Tongue (tissue), 2 donors: ENCODE data around the gene BICDL2. TPM values are rescaled to one million over a fixed set of nuclear protein-coding genes. Genes with fewer than 3 reads are reported as not detected.

Source experiments
- DNase-seq: peaks from one replicate; pipeline ENCODE4 v3.0.0-alpha.2; 2015
- total RNA-seq: library from RNA; depleted of rRNA; stranded (reverse); fragments of >200 nt; gene quantifications from one replicate; pipeline ENCODE4 v1.2.3, GENCODE V29; 2014

BICDL2 gene
- total RNA-seq, 1 donor from 2014 or later: 15.8 TPM

- peak; percentile 68 for DNase-seq
Observed at GRCh38 chr16:3009568-3010390, 27.0 kb downstream of the BICDL2 start.

- DNase-seq: no peak
Observed at GRCh38 chr16:3008690-3009037, 28.1 kb downstream of the BICDL2 start.

DNA sequence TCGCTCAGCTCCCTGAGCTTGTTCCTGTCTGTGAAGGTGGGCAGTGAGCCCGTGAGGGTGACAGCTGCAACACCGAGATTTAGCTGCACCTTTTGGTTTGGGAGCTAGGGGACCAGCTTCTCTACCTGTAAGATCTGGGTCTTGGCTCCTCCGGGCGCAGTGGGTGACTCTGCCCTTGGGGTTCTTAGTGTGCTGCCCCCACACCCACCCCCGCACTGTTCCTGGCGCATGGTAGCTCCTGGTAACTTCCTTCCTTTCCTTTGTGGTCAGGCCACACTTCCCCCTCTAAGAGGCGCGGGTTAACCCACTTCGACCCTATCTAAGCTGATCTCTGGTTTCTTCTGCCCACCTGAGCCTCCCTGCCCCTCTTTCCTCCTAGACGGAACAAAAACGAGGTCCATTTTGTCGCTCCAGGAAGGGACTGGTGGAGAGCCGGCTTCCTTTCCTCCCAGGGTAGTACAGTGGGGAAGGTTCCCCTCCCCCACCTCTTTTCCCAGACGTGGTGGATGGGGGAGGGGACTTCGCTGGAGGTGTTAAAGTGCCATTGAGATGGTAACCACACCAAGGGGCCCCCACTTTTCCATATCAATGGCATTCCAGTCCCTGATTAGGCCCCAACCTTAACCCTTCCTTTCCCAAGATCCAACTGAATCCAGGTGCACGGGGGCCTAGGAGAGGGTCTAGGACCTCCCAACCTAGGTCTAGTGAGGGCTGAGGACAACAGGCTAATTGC lies 28.6 kb downstream of the BICDL2 start:
- no peak for DNase-seq

DNA sequence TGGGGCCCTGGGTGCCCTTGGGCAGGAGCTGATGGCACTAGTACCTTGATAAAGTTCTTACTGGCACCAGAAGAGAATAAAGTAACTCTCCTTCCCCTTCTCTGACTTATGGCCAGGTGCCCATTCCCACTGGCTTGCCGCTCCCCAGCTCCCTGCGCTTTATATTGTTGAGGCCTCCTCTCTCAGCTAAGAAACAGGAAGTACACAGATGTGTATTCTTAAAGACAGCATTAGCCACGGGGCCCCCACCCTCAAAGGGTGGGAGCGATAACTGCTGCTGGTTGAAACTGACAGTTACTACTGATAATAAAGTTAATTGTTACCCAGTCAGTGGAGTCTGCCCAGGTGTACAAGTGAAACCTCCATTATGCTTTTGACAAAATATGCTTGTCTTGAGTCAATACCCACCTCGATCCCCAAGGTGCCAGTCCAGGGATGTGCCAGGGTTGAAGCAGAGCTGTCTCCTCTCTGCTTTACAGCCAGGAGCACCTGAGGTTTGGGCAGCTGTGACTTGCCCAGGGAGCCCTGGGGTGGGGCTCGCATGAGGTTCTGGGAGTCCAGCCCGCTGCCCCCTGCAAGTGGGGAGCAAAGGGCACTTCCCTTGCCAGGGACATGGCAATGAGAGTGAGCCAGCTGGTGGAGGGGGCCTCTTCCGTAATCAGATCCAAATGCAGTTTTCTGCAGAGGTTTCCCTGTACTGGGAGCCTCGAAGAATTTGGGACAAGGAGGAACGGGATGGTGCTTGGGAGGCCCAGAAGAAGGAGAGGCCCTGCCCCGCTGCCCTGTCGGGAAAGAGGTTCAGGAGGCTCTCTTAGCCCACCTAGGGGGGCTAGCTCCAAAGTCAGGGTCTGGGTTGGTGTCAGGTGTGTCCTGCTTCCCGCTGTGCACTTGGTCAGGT lies 29.4 kb downstream of the BICDL2 start:
- DNase-seq: no peak

- DNase-seq: no peak
Observed at GRCh38 chr16:3004781-3005284, 31.9 kb downstream of the BICDL2 start.

GRCh38 chr16:3004319-3004718 lies 32.4 kb downstream of the BICDL2 start:
- DNase-seq: no peak

- peak; percentile 99 for DNase-seq
Observed at GRCh38 chr16:3003582-3004270, 33.0 kb downstream of the BICDL2 start.

DNA sequence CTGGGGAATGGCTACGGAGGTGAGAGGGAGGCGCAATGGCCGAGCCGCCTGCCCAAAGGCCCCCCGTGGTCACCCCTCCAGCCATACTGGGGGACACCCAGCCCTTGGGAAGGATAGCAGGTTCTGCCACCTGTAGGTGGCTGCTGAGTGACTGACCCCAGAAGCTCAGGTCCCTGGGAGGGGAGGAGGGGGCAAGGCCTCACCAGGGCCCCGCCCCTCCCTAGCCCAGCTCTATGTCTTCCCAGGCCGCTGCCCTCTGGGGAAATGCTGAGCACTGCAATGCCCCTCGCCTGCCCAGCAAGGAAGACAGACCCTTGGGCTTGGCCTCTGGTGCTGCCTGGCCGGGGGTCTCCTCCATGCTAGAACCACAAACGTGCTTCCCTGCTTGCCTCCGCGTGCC lies 35.4 kb downstream of the BICDL2 start:
- DNase-seq: no peak

DNA sequence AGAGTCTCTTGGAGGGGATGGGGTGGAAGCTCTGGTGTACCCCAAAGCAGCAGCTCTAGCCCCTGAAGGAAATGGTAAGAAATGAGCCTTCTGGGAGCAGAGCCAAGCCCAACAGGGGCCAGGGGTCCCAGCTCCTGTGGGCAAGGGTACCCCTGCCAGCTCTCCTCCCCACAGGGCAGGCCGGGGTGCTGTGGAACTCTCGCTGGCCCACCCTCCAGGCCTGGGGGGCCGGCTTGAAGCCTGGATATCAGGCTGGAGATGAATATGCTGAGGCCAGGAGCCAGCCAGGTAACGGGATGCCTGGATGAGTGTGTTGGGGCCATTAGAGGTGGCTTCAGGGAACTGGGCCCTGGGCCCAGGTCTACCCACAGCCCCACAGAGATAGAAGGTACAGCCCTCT lies 36.2 kb downstream of the BICDL2 start:
- DNase-seq: no peak

GRCh38 chr16:2999929-3000328 lies 36.8 kb downstream of the BICDL2 start:
- DNase-seq: no peak

DNA sequence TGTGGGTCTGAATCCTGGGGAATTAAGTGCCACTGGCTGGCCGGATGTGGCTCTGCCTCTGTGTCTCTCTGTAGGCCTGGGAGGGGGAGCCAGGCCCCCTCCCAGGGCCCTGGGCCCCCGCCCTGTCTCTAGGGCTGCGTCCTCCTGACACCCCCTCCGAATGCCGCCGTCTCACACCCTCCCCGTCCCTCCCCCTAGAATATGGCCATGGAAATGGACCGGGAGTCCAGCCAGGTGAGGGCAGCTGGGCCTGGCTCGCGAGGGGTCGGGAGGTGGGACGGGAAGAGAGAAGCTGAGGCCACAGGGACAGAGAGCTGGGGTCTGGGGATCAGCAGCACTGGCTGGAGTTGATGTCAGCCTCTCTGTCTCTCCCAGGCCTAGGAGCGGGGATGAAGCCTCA lies 40.4 kb downstream of the BICDL2 start:
- DNase-seq: no peak

GRCh38 chr16:2992383-2993081 lies 44.2 kb downstream of the BICDL2 start:
- no peak for DNase-seq

DNA sequence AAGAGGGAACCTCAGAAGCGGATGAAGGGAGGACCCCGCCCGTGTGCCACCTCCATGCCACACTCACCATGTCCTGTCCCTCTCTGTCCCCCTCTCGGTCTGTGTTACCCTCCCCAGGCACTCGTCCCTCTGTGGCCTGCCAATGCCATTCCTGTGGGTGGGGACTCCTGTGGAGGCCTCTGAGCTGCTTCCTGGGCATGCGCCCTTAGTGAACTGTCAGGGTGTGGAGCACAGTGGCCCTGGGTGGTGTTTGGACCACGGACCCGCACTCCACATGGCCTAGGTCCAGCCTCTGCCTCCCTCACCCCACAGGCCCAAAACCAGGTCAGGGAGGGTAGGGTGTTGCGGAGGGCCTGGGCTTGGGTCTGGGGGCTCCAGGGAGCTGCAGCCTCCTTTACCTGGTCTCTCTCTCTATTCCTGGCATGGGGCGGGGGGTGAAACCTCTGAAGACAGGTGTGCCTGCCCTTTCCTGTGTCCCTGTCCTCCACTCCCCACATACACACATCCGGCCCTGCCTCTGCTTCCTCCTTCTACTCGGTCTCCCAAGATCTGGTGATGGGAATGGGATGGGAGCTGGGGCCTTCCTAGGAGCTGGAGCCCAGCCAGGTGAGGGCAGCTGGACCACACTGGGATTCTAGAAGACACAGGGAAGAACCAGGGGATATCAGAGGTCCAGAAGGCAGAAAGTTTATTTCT lies 45.0 kb downstream of the BICDL2 start:
- DNase-seq: no peak

GRCh38 chr16:2990891-2991290 lies 45.9 kb downstream of the BICDL2 start:
- DNase-seq: no peak

DNA sequence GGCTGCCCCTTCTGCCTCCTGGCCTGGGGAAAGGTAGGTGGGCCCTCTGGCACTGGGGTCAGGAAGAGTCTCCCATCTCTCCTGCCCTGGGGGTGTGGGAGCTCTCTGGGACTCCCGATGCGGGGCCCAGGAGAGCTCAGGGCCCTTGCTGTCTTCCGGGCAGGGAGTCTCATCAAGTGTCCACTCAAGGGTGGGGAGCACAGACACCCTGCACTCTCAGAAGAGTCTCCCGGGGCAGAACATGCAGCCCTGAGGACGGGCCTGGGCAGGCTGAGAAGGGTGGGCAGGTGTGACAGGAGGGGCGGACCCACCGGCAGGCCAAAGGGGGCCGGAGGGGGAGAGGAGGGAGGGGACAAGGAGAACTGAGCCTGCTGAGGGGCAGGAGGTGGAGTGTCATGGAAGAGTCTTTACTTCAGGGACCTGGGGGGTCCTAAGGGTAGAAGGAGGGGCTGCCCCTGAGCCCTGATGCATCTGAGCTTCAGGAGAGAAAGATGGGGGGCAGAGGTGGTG lies 48.1 kb downstream of the BICDL2 start:
- DNase-seq: no peak

DNA sequence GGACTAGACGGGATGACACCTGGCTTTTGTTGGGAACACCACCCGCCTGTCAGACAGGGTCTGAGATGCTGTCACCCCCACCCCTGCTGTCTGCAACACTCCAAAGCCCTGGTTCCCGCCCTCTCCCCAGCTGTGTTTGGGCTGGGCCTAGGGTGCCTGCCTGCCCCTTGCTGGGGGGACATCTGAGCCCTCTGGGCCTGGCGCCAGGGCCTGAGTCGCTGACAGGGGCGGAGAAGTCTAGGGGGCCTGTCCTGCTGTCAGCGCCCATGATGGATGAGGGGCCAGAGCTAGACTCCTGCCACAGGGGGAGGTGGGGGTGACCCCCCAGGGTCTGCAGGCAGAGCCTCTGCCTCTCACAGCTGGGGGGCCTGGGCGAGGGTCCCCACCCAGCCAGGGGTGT lies 48.9 kb downstream of the BICDL2 start:
- DNase-seq: peak; percentile 96

GRCh38 chr16:2987286-2987685 lies 49.5 kb downstream of the BICDL2 start:
- no peak for DNase-seq

GRCh38 chr16:2986623-2987188 lies 50.0 kb downstream of the BICDL2 start:
- no peak for DNase-seq

DNA sequence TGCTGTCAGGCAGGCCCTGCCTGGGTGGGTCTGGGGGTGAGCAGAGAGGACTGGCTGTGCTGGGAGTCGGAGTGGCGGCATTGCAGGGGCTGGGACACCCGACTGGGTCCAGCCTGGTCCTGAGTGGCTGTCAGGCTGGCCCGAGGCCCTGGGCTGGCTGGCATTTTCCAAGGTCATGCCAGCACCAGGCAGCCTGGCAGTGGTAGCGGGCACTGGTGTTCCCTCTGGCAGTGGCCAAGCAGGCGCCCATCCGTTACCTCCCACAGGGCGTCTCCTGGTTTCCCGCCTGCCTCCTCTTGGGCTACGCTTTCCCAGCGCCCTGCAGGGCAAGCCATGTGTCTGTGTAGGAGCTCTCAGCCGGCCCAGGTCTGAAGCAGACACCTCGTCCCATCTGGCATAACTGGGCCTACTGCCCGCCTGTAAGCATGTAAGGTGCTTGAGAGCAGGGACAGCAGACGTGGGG lies 50.8 kb downstream of the BICDL2 start:
- DNase-seq: peak; percentile 51

DNA sequence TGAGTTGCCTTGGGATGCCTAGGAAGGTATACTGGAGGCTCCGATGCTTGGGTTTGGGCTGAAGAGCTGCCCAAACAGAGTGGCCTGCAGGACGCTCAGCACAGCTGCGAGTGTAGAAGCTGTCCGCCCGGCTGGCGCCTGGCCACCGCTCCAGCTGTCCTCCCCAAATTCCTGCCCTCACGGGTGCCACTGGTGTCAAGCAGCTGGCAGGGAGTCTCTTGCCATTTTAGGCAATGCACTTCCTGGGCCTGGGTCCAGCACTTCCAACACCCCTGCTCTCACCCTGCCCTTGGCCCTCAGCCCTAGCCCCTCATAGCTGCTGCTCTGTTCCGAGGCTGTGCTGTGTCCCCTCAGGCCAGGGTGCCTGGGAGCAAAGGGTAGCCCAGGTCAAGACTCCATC lies 51.3 kb downstream of the BICDL2 start:
- DNase-seq: peak; percentile 96
